Neutrophil (primary cell): ENCODE results near the gene KRTAP5-10.
"Not testable (repeated sequence)": the region's sequence is repeated elsewhere in the genome, so short reads cannot be mapped to it uniquely, and the experiment has no call there.

Experiments used
- H3K27ac ChIP-seq: fragments of 200-600 bp; sonication (generic); 2 replicates; pipeline ENCODE4 v1.5.1; 2016; ENCODE audit warnings: mild to moderate bottlenecking, moderate library complexity
- H3K27me3 ChIP-seq: fragments of 200-600 bp; sonication (generic); 2 replicates; pipeline ENCODE4 v1.6.0; 2016; ENCODE audit warnings: mild to moderate bottlenecking
- H3K36me3 ChIP-seq: fragments of 200-600 bp; sonication (generic); 2 replicates; pipeline ENCODE4 v1.5.1; 2017
- H3K4me1 ChIP-seq, 2 experiments: fragments of 200-600 bp in 1 of 2; sonication (generic) in 1 of 2; 1 replicate in 1 of 2; 2 replicates in 1 of 2; pipeline versions ENCODE4 v1.5.1 to v1.6.1; 2013 to 2016; ENCODE audit warnings: low read depth in 1 of 2, low read length in 1 of 2, mild to moderate bottlenecking in 1 of 2, moderate library complexity in 1 of 2; ENCODE audit not compliant: control insufficient read depth in 1 of 2, insufficient read depth in 1 of 2
- H3K4me3 ChIP-seq, 2 experiments: fragments of 200-600 bp in 1 of 2; sonication (generic) in 1 of 2; 1 replicate in 1 of 2; 2 replicates in 1 of 2; pipeline ENCODE4 v1.5.1; 2013 to 2016; ENCODE audit warnings: low read depth in 1 of 2, low read length in 1 of 2, mild to moderate bottlenecking in 1 of 2, moderate library complexity in 1 of 2
- H3K9me3 ChIP-seq: fragments of 200-600 bp; sonication (generic); 2 replicates; pipeline ENCODE4 v1.5.1; 2016
- CTCF ChIP-seq: fragments of 200-600 bp; sonication (generic); IDR thresholded peaks from 2 replicates; pipeline ENCODE4 v1.5.1; 2016; ENCODE audit warnings: antibody characterized with exemption

KRTAP5-10 gene

GRCh38 chr11:71527576-71528210 lies 37.7 kb upstream of the KRTAP5-10 start:
- H3K27ac ChIP-seq = no peak overlapping the region

DNA sequence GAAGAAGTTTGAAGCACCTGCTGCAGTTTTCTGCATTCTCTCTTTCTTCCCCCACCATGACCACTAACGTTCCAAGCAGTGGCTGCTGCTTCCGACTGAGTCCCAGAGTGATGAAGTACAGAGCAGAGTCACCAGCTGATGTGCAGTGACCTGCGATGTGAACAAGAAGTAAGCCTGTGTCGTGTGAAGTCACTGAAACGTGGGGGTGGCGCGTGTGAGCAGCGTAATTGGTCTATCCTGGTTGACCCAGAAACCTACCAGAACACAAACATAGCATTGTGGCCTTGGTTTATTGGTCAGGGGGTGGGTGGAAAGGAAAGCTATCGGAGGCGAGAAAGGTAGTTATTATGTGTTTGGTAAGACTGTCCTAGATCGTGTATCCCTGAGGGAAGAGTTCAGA lies 34.8 kb upstream of the KRTAP5-10 start:
- H3K36me3 ChIP-seq = no peaks in the 10 kb centered on the region
- H3K27me3 ChIP-seq = no peaks in the 10 kb centered on the region
- no peaks in the 10 kb centered on the region for H3K4me1 ChIP-seq
- H3K4me3 ChIP-seq = no peak overlapping the region
- no peak overlapping the region for H3K27ac ChIP-seq
- no peaks in the 10 kb centered on the region for H3K9me3 ChIP-seq
- TF ChIP-seq CTCF = no peak

More at GRCh38 chr11:71527576-71528210, 37.7 kb upstream of the KRTAP5-10 start:
- no peaks in the 10 kb centered on the region for H3K27me3 ChIP-seq
- no peak overlapping the region for H3K4me3 ChIP-seq
- no peaks in the 10 kb centered on the region for H3K36me3 ChIP-seq
- TF ChIP-seq CTCF = no peak
- H3K4me1 ChIP-seq = no peaks in the 10 kb centered on the region
- no peaks in the 10 kb centered on the region for H3K9me3 ChIP-seq

DNA sequence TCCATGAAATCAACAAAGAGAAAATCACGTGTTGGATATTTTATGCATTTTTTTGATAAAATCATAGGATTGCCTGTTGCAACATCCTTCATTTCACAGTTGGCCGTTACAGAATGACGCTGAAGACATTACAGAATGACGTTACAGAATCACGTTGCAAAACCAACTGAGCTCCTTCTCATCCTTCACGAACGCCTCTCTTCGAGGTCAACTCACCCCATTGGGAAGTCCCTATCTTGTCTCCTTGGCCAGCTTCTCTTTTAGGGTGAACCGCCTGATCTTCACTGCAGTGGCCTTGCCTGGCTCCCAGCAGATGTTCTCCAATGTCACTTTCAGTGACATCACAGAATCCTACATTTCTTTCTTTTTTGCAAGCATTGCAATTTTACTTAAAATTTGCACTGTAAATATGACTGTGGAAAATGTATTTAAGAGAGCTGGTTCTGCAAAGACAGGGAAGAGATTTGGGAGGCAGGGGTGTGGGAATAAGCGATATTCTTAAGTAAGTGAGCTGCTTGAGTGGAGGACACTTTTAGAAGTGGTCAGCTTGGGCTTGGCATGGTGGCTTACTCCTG lies 33.2 kb upstream of the KRTAP5-10 start:
- Histone ChIP-seq H3K36me3 (no peaks in the 10 kb centered on the region), H3K27ac (no peak overlapping the region), H3K9me3 (no peaks in the 10 kb centered on the region), H3K4me3 (no peak overlapping the region), H3K4me1 (no peaks in the 10 kb centered on the region), H3K27me3 (no peaks in the 10 kb centered on the region)
- TF ChIP-seq CTCF = no peak

DNA sequence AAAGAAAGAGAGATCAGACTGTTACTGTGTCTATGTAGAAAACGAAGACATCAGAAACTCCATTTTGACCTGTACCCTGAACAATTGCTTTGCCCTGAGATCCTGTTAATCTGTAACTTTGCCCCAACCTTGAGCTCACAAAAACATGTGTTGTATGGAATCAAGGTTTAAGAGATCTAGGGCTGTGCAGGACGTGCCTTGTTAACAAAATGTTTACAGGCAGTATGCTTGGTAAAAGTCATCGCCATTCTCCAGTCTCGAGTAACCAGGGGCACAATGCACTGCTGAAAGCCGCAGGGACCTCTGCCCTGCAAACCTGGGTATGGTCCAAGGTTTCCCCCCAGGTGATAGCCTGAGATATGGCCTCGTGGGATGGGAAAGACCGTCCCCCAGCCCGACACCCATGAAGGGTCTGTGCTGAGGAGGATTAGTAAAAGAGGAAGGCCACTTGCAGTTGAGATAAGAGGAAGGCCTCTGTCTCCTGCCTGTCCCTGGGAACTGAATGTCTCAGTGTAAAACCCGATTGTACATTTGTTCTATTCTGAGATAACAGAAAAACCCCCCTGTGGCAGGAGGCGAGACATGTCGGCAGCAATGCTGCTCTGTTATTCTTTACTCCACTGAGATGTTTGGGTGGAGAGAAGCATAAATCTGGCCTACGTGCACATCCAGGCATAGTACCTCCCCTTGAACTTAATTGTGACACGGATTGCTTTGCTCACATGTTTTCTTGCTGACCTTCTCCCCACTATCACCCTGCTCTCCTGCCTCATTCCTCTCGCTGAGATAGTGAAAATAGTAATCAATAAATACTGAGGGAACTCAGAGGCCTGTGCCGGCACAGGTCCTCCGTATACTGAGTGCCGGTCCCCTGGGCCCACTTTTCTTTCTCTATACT lies 30.4 kb upstream of the KRTAP5-10 start:
- not testable (repeated sequence) for H3K27ac ChIP-seq, H3K4me1 ChIP-seq, H3K9me3 ChIP-seq, H3K27me3 ChIP-seq, H3K4me3 ChIP-seq, H3K36me3 ChIP-seq

- H3K27me3 ChIP-seq = no peaks in the 10 kb centered on the region
- H3K36me3 ChIP-seq = no peaks in the 10 kb centered on the region
- no peak for TF ChIP-seq CTCF
- H3K4me1 ChIP-seq = no peaks in the 10 kb centered on the region
- H3K9me3 ChIP-seq = no peaks in the 10 kb centered on the region
- H3K27ac ChIP-seq = no peak overlapping the region
- H3K4me3 ChIP-seq = no peak overlapping the region
These were observed 29.5 kb upstream of the KRTAP5-10 start for GRCh38 chr11:71535825-71536224.

GRCh38 chr11:71537537-71537936 lies 27.8 kb upstream of the KRTAP5-10 start:
- no peak overlapping the region for H3K27ac ChIP-seq
- no peaks in the 10 kb centered on the region for H3K36me3 ChIP-seq
- no peaks in the 10 kb centered on the region for H3K27me3 ChIP-seq
- no peaks in the 10 kb centered on the region for H3K4me1 ChIP-seq
- TF ChIP-seq CTCF = no peak
- H3K4me3 ChIP-seq = no peak overlapping the region
- H3K9me3 ChIP-seq = no peaks in the 10 kb centered on the region

- not testable (repeated sequence) for H3K9me3 ChIP-seq, H3K4me1 ChIP-seq, H3K27ac ChIP-seq, H3K36me3 ChIP-seq, H3K4me3 ChIP-seq, H3K27me3 ChIP-seq
These were observed 27.2 kb upstream of the KRTAP5-10 start, which contains the start of gene KRTAP5-8 for GRCh38 chr11:71537977-71538665. Gene KRTAP5-8, plus strand, starts transcription at chr11:71538025. Its CDS starts 31 bp downstream, at chr11:71538056.
